NOMO-1 treated with dmso at 0.1 percent for 144 hours (cell line): ENCODE measurements around the gene ASPSCR1.

Source experiments
- DNase-seq: peaks from one replicate; lab custom pipeline; 2025; ENCODE audit not compliant: unreplicated experiment; lab: John Stamatoyannopoulos, UW

ASPSCR1 gene

GRCh38 chr17:82053130-82053529 lies 75.7 kb downstream of the ASPSCR1 start:
- no peak for DNase-seq

GRCh38 chr17:82053556-82054263 lies 76.3 kb downstream of the ASPSCR1 start:
- DNase-seq: no peak

- DNase-seq: no peak
These were observed 77.1 kb downstream of the ASPSCR1 start for GRCh38 chr17:82054351-82055022.

- DNase-seq: no peak
These were observed 77.9 kb downstream of the ASPSCR1 start for GRCh38 chr17:82055023-82055964.

- DNase-seq: no peak
These were observed 78.7 kb downstream of the ASPSCR1 start for GRCh38 chr17:82055965-82056728.

- DNase-seq: no peak
These were observed 79.5 kb downstream of the ASPSCR1 start for GRCh38 chr17:82056729-82057621.

- no peak for DNase-seq
These were observed 80.9 kb downstream of the ASPSCR1 start for GRCh38 chr17:82058230-82058854.

GRCh38 chr17:82058855-82059249 lies 81.4 kb downstream of the ASPSCR1 start:
- no peak for DNase-seq

GRCh38 chr17:82059272-82060000 lies 82.0 kb downstream of the ASPSCR1 start:
- no peak for DNase-seq

- DNase-seq: no peak
These were observed 82.6 kb downstream of the ASPSCR1 start for GRCh38 chr17:82060001-82060380.

GRCh38 chr17:82060614-82061013 lies 83.2 kb downstream of the ASPSCR1 start:
- no peak for DNase-seq

- no peak for DNase-seq
These were observed 83.9 kb downstream of the ASPSCR1 start for GRCh38 chr17:82061047-82061925.

- no peak for DNase-seq
These were observed 84.9 kb downstream of the ASPSCR1 start for GRCh38 chr17:82062076-82062983.

- no peak for DNase-seq
These were observed 85.5 kb downstream of the ASPSCR1 start for GRCh38 chr17:82062984-82063368.

- DNase-seq: no peak
These were observed 86.3 kb downstream of the ASPSCR1 start for GRCh38 chr17:82063424-82064415.
